NT2/D1 (cell line): ENCODE measurements around the gene NFYC.
"Not testable (repeated sequence)": the region's sequence is repeated elsewhere in the genome, so short reads cannot be mapped to it uniquely, and the experiment has no call there.

Experiments
- DNase-seq: peaks from one replicate; pipeline ENCODE4 v3.0.0-alpha.2; 2011; ENCODE audit warnings: low read depth, low spot score
- H3K27me3 ChIP-seq: 2 replicates; pipeline ENCODE4 v1.6.0; 2011; ENCODE audit warnings: mild to moderate bottlenecking; ENCODE audit not compliant: insufficient read length, insufficient read depth
- H3K36me3 ChIP-seq: 2 replicates; pipeline ENCODE4 v1.6.1; 2011; ENCODE audit warnings: mild to moderate bottlenecking, low read length, mixed read lengths; ENCODE audit not compliant: insufficient read depth, insufficient read length
- H3K4me1 ChIP-seq: 2 replicates; pipeline ENCODE4 v1.5.1; 2011; ENCODE audit not compliant: insufficient read depth, insufficient read length
- H3K4me3 ChIP-seq: 2 replicates; pipeline ENCODE4 v1.5.1; 2011; ENCODE audit warnings: low read depth; ENCODE audit not compliant: insufficient read length
- H3K9ac ChIP-seq: 2 replicates; pipeline ENCODE4 v1.6.0; 2011; ENCODE audit warnings: low read depth; ENCODE audit not compliant: insufficient read length
- H3K9me3 ChIP-seq: 2 replicates; pipeline ENCODE4 v1.5.1; 2011; ENCODE audit warnings: mild to moderate bottlenecking, low read length; ENCODE audit not compliant: insufficient read depth
- SUZ12 ChIP-seq: IDR thresholded peaks from 2 replicates; pipeline ENCODE4 v1.6.1; 2011; ENCODE audit not compliant: insufficient read length, insufficient read depth; ENCODE audit errors: extremely low read depth
- YY1 ChIP-seq: IDR thresholded peaks from 2 replicates; pipeline ENCODE4 v1.6.1; 2011; ENCODE audit not compliant: insufficient read length, insufficient read depth
- ZNF274 ChIP-seq: IDR thresholded peaks from 2 replicates; pipeline ENCODE4 v1.6.1; 2011; ENCODE audit warnings: mild to moderate bottlenecking, low read depth, low read length

Gene NFYC

DNA sequence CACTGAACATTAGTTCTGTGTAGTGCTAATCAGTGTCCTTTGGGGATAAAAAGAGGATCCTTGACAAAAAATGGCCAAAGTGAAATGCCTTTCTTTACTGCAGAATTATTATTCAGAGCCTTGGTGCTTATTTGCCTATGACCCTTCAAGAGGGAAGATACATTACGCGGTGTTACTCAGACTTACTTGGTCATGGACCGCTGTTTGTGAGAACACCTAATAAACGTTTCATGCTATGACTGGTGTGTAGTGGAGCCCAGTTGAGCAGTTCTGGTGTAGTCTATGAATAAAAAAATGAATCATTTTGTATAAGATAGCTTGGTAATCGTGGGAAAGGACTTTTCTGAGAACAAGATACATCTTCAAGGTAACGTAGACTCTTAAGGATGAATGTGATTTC is 8.3 kb downstream of the NFYC start:
- TF ChIP-seq YY1 = no peak
- no peak for TF ChIP-seq ZNF274
- TF ChIP-seq SUZ12 = no peak
- no peak overlapping the region for H3K9ac ChIP-seq
- no peaks in the 10 kb centered on the region for H3K27me3 ChIP-seq
- no peak overlapping the region for H3K4me3 ChIP-seq
- peaks cover 3% of the 10 kb centered on the region for H3K4me1 ChIP-seq
- no peaks in the 10 kb centered on the region for H3K9me3 ChIP-seq
- DNase-seq = no peak
- H3K36me3 ChIP-seq = peaks cover 4% of the 10 kb centered on the region

- Histone ChIP-seq H3K4me1 (no peaks in the 10 kb centered on the region), H3K27me3 (no peaks in the 10 kb centered on the region), H3K9ac (no peak overlapping the region), H3K4me3 (no peak overlapping the region), H3K36me3 (no peaks in the 10 kb centered on the region), H3K9me3 (no peaks in the 10 kb centered on the region)
- TF ChIP-seq ZNF274 = no peak
- TF ChIP-seq SUZ12 = no peak
- no peak for TF ChIP-seq YY1
- DNase-seq = no peak
These were observed 10.2 kb downstream of the NFYC start for GRCh38 chr1:40701684-40702083.

GRCh38 chr1:40702810-40703209 is 11.3 kb downstream of the NFYC start:
- not testable (repeated sequence) for H3K36me3 ChIP-seq, H3K4me3 ChIP-seq, H3K9me3 ChIP-seq, DNase-seq, H3K4me1 ChIP-seq, H3K9ac ChIP-seq, H3K27me3 ChIP-seq

DNA sequence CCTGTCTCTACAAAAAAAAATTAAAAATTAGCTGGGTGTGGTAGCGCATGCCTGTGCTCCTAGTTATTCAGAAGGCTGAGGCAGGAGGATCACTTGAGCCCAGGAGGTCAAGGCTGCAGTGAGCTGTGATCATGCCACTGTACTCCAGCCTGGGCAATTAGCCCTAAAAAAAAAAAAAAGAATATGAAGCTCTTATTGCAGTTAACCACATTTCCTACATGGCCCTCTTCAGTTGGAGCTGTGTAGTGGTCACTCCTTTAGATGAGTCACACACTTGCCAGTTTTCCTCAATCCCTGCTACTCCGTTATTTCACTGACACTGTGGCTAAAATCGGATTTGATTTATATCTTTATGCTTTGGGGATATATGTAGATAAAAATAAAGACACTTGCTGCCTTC is 11.8 kb downstream of the NFYC start:
- no peak overlapping the region for H3K9ac ChIP-seq
- H3K36me3 ChIP-seq = no peaks in the 10 kb centered on the region
- no peaks in the 10 kb centered on the region for H3K4me1 ChIP-seq
- TF ChIP-seq YY1 = no peak
- no peak for TF ChIP-seq ZNF274
- TF ChIP-seq SUZ12 = no peak
- H3K27me3 ChIP-seq = no peaks in the 10 kb centered on the region
- H3K9me3 ChIP-seq = no peaks in the 10 kb centered on the region
- H3K4me3 ChIP-seq = no peak overlapping the region
- no peak for DNase-seq

GRCh38 chr1:40704817-40705733 is 13.6 kb downstream of the NFYC start:
- H3K4me1 ChIP-seq = no peaks in the 10 kb centered on the region
- no peak overlapping the region for H3K4me3 ChIP-seq

DNA sequence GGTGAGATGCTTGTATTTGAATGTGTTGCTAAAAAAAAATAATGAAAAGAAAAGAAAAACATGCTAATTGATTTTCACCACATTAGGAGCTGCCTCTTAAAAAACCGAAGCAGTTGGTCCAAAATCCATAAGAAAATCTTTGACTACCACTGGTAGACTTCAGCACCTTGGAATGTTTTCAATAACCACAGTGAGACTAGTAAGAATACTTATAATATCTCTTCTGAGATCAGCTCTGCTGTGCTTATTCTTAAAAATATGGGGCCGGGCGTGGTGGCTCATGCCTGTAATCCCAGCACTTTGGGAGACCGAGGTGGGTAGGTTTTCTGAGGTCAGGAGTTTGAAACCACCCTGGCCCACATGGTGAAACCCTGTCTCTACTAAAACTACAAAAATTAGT is 15.1 kb downstream of the NFYC start:
- no peak for TF ChIP-seq ZNF274
- TF ChIP-seq SUZ12 = no peak
- no peak for TF ChIP-seq YY1
- H3K27me3 ChIP-seq = no peaks in the 10 kb centered on the region
- no peak for DNase-seq
- no peaks in the 10 kb centered on the region for H3K9me3 ChIP-seq
- no peaks in the 10 kb centered on the region for H3K4me1 ChIP-seq
- H3K9ac ChIP-seq = no peak overlapping the region
- no peak overlapping the region for H3K4me3 ChIP-seq
- H3K36me3 ChIP-seq = no peaks in the 10 kb centered on the region

More at GRCh38 chr1:40704817-40705733, 13.6 kb downstream of the NFYC start:
- no peak for DNase-seq
- Histone ChIP-seq H3K9me3 (no peaks in the 10 kb centered on the region), H3K36me3 (no peaks in the 10 kb centered on the region), H3K27me3 (no peaks in the 10 kb centered on the region), H3K9ac (no peak overlapping the region)
- TF ChIP-seq SUZ12 (no peak), ZNF274 (no peak), YY1 (no peak)

- peak overlapping the region; percentile 60 for H3K4me3 ChIP-seq
- peaks cover 13% of the 10 kb centered on the region for H3K36me3 ChIP-seq
These were observed 17.2 kb downstream of the NFYC start for GRCh38 chr1:40708750-40709099.

More at GRCh38 chr1:40708750-40709099, 17.2 kb downstream of the NFYC start:
- TF ChIP-seq YY1 (no peak), ZNF274 (no peak), SUZ12 (no peak)
- Histone ChIP-seq H3K4me1 (no peaks in the 10 kb centered on the region), H3K9me3 (no peaks in the 10 kb centered on the region), H3K27me3 (no peaks in the 10 kb centered on the region), H3K9ac (no peak overlapping the region)
- DNase-seq = peak; percentile 48
